HL-60/S4 (cell line): ENCODE data around the gene CKLF.
"Not testable (repeated sequence)": the region's sequence is repeated elsewhere in the genome, so short reads cannot be mapped to it uniquely, and the experiment has no call there.

Source experiments
- in situ Hi-C: fragments of 300-500 bp; cut with MboI; formaldehyde crosslinking; loops from 2 replicates; pipeline ENCODE4 v1.14.3; 2022; ENCODE audit warnings: low sequenced_read_pairs

Gene CKLF

DNA sequence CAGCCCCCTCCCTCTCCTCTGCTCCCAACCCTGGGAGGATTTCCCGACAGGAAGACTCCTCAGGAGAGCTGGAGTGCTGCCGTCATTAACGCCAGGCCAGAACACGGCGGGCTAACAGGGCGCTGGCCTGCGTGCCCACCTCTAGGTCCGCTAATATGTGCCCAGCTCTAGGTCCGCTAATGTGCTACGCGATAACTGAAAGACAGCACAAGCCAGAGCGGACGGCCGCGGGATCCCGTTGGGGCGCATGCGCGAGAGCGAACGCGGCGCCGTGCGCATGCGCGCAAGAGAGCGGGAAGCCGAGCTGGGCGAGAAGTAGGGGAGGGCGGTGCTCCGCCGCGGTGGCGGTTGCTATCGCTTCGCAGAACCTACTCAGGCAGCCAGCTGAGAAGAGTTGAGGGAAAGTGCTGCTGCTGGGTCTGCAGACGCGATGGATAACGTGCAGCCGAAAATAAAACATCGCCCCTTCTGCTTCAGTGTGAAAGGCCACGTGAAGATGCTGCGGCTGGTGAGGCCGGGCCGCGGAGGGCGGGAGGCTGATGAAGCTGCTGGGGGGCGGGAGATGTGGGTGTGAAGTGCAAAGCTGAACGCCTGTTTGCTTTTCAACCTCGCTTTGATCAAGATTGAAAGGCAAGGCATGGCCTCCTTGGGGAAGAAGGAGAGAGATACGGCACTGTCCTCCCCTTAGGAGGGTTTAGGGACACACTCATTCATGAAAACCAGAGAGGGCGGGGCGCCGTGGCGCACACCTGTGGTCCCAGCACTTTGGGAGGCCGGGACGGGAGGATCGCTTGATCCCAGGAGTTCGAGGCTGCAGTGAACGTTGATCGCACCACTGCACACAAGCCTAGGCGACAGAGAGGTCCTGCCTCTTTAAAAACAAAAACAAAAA, at the start of gene CKLF:
Gene CKLF, plus strand, starts transcription at position 291 of the 892 bp plus-strand sequence. Its CDS starts 140 bp downstream, at position 431.
- in situ Hi-C loops = no loop called here

GRCh38 chr16:66503030-66503429, 49.3 kb upstream of the CKLF start:
- in situ Hi-C loops = no loop called here

DNA sequence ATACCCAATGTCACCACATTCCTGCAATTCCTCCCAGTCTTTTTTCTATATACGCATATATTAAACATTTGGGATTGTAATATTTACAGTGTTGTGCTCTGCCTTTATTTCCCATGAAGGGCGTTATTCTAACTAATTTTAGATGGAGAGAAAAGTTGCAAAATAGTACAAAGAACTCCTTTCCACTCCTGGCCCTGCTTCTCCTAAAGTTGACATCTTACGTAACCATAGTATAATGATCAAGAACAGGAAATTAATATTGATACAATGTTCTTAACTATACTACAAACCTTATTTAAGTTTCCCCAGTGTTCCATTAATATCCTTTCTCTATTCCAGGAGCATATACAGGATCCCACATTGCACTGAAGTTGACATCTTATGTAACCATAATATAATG, 48.8 kb upstream of the CKLF start:
- in situ Hi-C loops = no loop called here

DNA sequence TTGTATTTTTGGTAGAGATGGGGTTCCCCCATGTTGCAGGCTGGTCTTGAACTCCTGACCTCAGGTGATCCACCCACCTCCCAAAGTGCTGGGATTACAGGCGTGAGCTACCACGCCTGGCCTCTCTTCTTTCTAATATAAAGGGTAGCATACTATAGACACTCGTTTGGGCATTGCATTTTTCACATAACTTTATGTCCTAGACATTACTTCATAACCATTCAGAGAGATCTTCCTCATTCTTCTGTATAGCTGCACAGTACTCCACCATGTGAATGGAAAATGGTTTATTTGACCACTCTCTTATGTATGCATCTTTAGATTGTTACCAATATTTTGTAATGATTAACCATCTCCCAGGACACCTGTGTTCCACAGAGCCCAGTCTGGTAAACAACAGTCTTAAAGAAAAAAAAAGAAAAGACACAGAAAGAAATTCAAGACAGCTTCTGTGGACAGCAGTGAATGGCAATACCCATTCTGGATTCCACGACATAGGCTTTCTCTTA, 44.6 kb upstream of the CKLF start:
- in situ Hi-C loops = no loop called here

DNA sequence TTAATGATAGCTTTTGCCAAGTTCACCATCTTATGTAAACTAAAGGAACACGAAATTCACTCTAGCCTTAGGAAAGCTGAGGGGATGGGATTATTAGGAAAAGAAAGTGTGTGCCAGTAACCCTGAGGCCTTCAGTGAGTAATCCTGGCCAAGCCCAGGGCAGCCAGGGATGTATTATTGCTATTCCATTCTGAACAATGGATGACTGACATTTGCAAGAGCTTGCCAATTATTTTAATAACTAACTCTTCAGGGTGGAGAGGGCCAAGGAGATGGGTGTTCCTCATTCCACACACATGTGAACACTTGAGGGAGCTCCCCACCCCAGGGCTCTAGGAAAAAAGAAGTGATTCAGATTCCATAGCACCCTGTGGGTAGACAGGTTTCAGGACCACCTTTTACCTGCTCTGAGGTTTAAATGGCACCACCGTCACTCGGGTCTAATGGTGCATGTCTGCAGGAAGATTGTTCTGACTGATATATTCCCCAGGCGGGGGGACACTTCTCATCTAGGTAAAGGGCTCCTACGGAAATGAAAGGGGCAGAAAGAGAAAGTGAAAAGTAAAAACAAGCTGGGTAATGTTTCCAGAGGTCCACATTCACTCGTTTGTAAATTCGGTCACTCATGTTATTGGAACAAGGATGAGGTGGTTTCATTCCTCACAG, 44.0 kb upstream of the CKLF start:
- in situ Hi-C loops = no loop called here

DNA sequence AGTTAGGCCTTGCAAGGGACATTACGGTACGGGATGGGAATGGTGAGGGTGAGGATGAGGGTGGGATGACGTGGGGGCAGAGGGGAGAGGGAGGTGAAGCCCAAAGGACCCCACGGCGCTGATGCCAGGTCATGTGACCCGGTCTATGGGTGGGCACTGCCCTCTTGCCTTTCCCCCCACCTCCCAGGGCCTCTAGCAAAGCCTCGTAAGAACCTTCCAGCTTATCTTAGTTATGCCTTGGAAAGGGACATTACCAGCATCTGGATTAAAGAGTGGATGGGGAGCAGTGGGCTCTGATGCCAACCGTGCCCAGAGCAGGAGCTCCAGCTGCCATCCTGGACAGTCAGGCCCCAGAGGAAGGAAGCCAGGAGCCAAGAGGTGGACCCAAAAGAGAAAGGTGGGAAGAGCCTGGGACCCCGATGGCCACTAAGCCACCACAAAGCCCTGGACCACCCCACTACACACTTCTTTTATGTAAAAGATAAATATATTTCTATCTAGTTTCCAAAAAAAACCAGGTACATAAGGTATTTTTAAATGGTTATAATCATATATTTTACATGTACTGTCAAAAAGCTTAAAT, 43.4 kb upstream of the CKLF start:
- in situ Hi-C loops = no loop called here

DNA sequence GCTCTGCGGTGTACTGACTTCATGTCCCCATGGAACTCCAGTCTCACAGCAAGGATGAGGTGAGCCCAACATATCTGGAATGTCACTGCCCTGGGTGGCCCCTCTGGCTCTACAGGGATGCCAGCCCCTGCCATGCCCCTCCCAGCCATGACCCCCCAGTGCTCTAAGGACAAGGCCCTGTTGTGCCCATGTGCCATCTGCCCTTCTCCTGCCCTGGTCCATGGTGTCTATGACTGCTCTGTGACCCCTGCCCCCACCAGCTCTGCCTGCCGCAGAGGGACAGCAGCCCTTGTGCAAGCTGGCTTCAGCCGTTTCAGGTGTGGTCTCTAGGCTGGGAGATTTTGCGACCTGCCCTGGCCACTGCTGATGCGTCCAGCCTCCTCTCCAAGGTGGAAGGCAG, 42.8 kb upstream of the CKLF start:
- in situ Hi-C loops = no loop called here

GRCh38 chr16:66510298-66510697, 42.1 kb upstream of the CKLF start:
- in situ Hi-C loops = no loop called here

DNA sequence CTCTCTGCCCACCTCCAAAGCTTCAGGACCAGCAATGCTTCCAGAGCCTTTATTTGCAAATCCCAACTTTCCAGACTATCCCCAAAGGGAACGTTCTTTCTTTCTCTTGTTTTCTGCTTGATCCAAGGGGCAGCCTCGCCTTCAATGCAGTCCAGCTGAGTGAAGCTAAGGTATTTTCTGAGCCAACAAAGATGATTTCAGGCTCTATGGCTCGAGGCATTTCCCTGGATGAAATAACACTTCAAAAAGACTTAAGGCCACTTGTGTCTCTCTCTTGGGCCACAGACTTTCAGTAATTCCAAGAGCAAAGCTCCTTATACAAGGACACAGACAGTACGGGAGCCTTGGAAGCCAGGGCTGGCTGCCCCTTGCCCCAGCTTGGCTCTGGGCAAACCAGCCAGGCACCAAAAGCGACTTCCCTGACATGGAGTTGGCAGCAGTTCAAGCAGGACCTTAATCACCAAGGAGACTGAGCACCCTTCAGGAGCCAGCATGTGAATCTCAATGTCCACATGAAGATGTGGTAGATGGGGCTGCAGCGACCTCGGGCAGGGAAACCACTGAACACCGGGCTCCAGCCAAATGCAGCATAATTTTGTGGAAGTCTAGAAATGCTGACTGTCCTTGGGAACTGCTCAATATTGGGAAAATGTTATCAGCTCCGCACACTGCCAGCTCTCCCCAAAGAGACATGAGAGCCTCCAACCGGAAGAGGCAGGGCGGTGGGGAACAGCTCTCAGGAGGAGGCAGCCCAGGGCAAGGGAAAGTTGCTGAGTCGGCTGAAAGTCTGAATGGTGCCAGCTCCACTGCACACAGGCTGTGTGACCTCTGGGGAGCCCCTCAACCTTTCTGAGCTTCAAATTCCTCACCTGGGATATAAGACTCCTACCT, 41.4 kb upstream of the CKLF start:
- in situ Hi-C loops = no loop called here

DNA sequence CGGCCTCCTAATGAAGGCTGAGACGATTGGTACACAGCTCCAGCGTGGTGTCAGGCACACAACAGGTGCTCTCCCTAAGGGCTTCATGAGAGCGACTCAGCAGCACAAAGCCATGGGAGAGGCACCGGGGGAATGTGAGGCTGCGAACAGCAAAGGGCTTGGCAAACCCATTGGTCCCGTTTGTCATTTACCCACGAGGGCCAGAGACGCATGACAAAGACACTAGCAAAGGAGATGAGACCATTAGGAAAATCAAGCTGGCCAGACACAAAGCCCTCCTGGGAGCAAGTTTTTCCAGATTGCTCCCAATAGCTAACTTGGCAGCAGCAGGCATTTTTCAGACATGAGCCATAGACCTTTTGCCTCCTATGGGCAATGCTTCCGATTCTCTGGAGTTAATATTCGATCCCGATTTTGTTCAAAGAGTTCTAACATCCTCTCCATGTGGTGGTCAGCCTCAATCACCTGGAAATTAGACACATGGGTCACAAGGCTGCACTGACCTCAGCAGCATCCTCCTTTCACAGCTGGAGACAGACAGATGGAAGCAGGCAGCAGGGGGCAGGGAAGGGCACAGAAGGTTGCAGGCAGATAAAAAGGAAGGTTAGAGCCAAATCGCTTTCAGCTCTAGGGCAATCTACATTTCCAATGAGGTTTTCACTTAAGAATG, 40.6 kb upstream of the CKLF start:
- in situ Hi-C loops = no loop called here

DNA sequence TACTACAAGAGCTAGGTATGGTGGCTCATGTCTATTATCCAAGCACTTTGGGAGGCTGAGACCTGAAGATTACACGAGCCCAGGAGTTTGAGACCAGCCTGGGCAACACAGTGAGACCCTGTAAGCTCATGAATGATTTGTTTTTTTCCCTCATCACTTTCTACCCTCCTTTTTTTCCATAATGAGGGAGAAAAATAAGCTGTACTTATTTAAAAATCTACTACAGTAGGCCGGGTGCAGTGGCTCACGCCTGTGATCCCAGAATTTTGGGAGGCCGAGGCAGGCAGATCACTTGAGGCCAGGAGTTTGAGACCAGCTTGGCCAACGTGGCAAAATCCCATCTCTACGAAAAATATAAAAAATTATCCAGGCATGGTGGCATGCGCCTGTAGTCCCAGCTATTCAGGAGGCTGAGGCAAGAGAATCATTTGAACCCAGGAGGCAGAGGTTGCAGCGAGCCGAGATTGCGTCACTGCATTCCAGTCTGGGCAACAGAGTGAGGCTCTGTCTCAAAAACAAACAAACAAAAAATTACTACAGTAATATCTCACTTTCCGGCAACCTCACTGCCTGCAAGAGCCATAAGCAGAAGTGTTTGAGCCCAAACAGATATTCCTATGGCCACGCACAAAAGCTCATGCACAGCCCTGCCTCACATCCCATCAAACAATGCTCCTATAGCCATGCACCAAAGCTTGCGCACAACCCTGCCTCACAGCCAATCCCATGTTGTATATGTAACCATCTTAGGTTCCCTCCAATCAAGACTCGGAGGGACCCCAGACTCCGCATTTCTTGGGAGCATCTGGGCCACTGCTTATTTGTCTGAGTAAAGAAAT, 39.9 kb upstream of the CKLF start:
- in situ Hi-C loops = no loop called here

GRCh38 chr16:66513111-66513723, 39.2 kb upstream of the CKLF start:
- in situ Hi-C loops = no loop called here

- in situ Hi-C loops = not testable (repeated sequence)
These were observed 38.0 kb upstream of the CKLF start for GRCh38 chr16:66514391-66514790.

DNA sequence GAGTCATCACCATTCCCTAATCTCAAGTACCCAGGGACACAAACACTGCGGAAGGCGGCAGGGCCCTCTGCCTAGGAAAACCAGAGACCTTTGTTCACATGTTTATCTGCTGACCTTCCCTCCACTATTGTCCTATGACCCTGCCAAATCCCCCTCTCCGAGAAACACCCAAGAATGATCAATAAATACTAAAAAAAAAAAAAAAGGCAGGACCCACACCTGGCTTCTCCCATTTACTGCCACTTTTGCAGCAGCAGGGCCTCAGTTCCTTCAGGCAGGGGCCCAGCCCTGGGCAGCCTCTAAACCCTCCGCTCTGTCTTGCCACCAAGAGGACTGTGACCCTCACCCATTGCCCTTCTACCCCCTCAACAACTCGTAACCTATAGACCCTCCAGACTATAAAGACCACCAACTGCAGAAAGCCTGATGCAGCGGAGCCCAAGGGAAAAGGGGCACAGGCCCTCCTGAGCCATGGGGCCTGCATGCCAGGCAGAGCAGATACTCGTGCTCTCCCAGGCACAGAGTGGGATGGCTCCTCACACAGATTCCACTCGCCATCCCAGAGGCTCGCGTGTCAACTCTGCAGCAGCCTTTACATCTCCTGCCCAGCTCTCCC, 37.3 kb upstream of the CKLF start:
- in situ Hi-C loops = not testable (repeated sequence)

DNA sequence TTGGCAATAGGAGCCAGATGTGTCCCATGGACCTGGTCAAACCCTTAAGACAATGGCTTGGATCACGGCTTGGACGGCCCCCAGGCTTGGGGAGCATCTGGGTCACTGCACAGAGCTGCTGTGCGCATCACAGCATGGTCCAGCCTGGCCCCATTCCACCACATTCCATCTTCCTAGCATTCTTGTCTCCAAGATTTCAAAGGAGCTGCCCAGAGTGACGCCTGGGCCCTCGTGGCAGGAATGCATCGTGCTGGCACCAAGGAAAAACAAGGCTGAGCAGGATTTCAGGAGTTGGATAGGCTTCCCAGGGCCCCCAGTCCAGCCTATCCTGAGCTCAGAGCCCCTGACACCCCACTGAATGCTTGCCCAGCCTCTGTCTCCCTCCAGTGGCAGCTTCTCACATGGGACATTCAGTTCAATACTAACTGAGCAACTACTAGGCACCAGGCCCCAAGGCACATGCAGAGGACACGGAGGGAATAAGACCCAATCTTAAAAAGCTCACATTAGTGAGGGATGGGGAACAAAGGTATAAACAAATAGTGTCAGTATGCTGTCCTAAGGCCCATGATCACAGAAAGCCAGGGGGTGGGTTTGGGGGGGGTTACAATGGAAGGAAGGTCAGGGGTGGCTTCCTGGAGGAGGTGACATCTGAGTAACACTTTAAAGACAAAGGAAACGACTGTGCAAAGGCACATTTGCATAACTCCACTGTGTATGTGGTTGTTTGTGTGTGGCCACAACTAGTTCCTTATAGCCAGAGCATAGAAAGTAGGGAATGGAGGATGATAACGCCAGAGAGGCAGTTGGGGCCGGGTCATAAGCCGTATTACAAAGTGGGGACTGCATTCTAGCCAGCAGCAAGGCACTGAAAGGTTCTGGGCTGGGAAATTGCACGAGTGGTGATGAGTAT, 36.5 kb upstream of the CKLF start:
- in situ Hi-C loops = no loop called here

GRCh38 chr16:66516509-66516807, 35.9 kb upstream of the CKLF start:
- in situ Hi-C loops = no loop called here

- in situ Hi-C loops = no loop called here
These were observed 35.4 kb upstream of the CKLF start for GRCh38 chr16:66516808-66517585.
